ENCODE measurements around the gene SLC49A4. TPM values are rescaled to one million over a fixed set of nuclear protein-coding genes. Genes with fewer than 3 reads are reported as not detected.

The SLC49A4 gene
- total and polyA plus RNA-seq, 2 of the 8 experiments (the other 6 are each of a cell fraction or from before 2014, with no cell fraction given): 9.5 to 10.2 TPM

DNA sequence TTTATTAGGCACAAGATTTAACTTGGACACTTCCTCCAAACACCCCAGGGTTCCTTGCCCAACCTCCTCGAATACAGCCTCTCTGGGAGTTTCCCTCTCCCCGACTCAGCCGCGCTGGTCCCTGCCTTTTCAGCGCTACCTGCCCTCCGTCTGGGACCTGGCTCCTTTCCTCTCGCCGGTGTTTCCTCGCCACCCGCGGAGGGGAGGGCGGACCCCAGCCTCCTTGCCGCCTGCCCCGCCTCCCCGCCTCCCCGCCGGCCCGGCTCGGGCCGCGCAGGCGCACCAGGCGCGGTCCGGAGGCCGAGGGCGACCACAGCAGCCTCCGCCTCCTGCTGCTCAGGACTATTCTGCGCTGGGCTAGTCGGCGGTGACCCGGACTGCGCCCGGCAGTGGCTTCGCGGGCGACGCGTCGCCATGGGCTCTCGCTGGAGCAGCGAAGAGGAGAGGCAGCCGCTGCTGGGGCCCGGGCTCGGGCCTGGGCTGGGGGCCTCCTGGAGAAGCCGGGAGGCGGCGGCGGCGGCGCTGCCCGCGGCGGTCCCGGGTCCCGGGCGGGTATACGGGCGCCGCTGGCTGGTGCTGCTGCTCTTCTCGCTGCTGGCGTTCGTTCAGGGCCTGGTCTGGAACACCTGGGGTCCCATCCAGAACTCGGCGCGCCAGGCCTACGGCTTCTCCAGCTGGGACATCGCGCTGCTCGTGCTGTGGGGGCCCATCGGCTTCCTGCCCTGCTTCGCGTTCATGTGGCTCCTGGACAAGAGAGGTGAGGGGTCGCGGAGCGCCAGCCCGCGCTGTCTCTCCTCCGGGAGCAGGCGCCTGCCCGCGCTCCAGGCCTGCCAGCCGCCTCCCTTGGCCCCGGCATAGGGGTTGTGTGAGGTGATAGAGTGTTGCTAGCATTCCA is at the start of gene SLC49A4 (continued):
- TF ChIP-seq HDAC2 (IDR thresholded peaks at IDR 0.05; ENCODE audit: borderline replicate concordance in 1 of 2, low read depth in 2 of 2, low read length in 2 of 2): no peak
- TF ChIP-seq POU5F1 (IDR thresholded peaks at IDR 0.05; ENCODE audit: low read depth, low read length): no peak
- TF ChIP-seq, protein P1, sequence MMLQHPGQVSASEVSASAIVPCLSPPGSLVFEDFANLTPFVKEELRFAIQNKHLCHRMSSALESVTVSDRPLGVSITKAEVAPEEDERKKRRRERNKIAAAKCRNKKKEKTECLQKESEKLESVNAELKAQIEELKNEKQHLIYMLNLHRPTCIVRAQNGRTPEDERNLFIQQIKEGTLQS (IDR thresholded peaks at IDR 0.05; ENCODE audit: insufficient read depth, low read depth, low read length): no peak
- TF ChIP-seq CHD2 (IDR thresholded peaks at IDR 0.05; ENCODE audit: low read length): no peak
- TF ChIP-seq KDM4A (IDR thresholded peaks at IDR 0.05; ENCODE audit: low read depth, low read length, severe bottlenecking): peak; percentile 91
- TF ChIP-seq, protein P2, sequence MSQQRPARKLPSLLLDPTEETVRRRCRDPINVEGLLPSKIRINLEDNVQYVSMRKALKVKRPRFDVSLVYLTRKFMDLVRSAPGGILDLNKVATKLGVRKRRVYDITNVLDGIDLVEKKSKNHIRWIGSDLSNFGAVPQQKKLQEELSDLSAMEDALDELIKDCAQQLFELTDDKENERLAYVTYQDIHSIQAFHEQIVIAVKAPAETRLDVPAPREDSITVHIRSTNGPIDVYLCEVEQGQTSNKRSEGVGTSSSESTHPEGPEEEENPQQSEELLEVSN (IDR thresholded peaks at IDR 0.05): peak; percentile 72
- TF ChIP-seq, protein P3, sequence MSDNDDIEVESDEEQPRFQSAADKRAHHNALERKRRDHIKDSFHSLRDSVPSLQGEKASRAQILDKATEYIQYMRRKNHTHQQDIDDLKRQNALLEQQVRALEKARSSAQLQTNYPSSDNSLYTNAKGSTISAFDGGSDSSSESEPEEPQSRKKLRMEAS (IDR thresholded peaks at IDR 0.05): peak; percentile 27
- TF ChIP-seq SP1 (IDR thresholded peaks at IDR 0.05; ENCODE audit: low read depth, low read length): peak; percentile 22; the same call in 1 of the 2 replicates
- peak; percentile 57; the same call in 1 of the 2 replicates for TF ChIP-seq GABPA (IDR thresholded peaks at IDR 0.05; ENCODE audit: borderline replicate concordance, insufficient read depth, low read length)
- peak; percentile 82 for TF ChIP-seq NRF1 (IDR thresholded peaks at IDR 0.05; ENCODE audit: low read depth, low read length)
- TF ChIP-seq KDM1A (IDR thresholded peaks at IDR 0.05; ENCODE audit: borderline replicate concordance, low read length): no peak
- no peak for TF ChIP-seq SIX5 (IDR thresholded peaks at IDR 0.05; ENCODE audit: low read depth, low read length)
- no peak for TF ChIP-seq TEAD4 (IDR thresholded peaks at IDR 0.05; ENCODE audit: low read depth, low read length)
- peak; percentile 60 to 83 for TF ChIP-seq POLR2A (IDR thresholded peaks at IDR 0.05; ENCODE audit: control extremely low read depth in 1 of 2, low read depth in 2 of 2, low read length in 2 of 2)
- peak; percentile 79 for TF ChIP-seq TAF7 (optimal IDR thresholded peaks at IDR 0.05; ENCODE audit: borderline replicate concordance, low read depth, low read length)
- TF ChIP-seq, protein P4, sequence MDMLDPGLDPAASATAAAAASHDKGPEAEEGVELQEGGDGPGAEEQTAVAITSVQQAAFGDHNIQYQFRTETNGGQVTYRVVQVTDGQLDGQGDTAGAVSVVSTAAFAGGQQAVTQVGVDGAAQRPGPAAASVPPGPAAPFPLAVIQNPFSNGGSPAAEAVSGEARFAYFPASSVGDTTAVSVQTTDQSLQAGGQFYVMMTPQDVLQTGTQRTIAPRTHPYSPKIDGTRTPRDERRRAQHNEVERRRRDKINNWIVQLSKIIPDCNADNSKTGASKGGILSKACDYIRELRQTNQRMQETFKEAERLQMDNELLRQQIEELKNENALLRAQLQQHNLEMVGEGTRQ (IDR thresholded peaks at IDR 0.05; ENCODE audit: low read length): no peak
- TF ChIP-seq HDAC6 (IDR thresholded peaks at IDR 0.05; ENCODE audit: low read depth, low read length): no peak
- TF ChIP-seq TBP (IDR thresholded peaks at IDR 0.05; ENCODE audit: low read depth, low read length): peak; percentile 63; the same call in 1 of the 2 replicates
- TF ChIP-seq TAF1 (IDR thresholded peaks at IDR 0.05; ENCODE audit: low read depth, low read length): peak; percentile 78

All from H1 (cell line).